ENCODE measurements around the gene ESPNL.
A peak's percentile ranks its signal among the peaks of the same experiment; 100 is the strongest.

ESPNL gene

DNA sequence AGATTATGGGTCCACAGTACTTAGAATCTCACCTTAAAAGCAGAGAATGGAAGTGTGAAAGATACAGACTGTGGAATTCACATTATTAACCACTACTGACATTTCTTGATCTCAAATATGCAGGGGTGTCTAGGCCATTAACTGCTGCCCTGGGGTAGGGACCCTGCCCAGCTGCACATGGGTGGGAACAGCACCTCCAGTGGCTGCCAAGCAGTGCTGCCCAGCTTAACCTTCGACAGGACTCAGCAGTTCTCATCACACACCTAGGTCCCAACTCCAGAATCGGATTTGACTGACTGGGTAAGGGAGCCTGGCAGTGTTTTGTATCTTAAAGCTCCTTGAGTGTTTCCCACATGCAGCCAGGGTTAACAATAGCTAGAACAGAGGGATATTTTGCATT, 73.6 kb downstream of the ESPNL start:
- peak; percentile 12 for DNase-seq

DNA sequence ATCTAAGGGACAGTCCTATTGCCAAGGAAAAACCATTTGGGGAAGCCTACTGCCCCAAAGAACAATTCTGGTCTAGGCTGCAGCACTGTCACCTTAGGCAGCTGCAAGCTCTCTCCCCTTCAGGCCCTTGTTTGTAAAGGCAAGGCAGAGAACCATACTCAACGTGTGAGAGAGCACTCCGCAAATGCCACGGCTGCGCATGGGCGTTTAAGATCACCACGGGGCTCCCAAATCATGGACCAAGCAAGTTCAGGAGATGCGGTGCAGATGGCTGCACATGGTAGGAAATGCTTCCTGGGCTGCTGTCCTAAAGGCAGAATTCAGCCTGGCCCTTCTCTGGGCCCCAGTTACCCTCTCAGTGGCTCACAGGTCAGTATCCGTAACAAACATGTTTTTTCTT, 74.2 kb downstream of the ESPNL start:
- DNase-seq = no peak

DNA sequence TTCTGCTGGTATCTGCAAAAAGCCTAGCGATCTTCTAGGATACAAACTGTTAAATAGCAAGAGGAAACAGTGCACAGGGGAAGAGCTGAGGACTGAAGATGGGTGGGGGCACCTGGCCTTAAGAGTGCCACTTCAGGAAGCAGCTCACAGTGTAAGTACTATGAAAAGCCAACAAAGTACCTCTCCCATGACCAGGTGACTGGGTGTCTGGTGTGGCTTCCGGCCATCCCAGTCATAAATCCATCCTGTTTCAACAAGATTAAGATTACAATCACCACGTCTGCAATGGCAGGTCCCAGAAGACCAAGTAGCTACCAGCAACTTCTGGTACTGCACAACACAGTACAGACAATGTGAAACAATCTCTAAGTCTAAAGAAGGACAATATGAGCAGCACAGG, 74.6 kb downstream of the ESPNL start:
- peak; percentile 96 for DNase-seq

DNA sequence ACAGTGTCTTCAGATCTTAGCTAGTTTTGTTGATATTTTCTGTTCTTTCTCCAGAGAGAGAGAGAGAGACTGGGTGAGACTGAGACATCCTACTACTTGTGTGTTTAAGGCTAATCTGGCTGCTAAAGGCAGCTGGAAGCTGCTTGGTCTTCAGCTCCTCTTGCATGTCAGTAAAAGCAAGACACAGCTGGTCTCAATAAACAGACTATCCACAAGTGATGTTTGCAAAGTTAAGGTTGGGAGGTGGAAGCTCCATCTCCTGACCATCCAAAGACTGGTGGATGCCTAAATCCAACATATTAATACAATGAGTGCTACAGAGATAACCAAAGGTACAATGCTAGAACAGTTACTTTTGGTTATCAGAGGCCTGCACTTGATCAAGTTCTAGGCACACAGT, 76.5 kb downstream of the ESPNL start:
- DNase-seq = peak; percentile 19

DNA sequence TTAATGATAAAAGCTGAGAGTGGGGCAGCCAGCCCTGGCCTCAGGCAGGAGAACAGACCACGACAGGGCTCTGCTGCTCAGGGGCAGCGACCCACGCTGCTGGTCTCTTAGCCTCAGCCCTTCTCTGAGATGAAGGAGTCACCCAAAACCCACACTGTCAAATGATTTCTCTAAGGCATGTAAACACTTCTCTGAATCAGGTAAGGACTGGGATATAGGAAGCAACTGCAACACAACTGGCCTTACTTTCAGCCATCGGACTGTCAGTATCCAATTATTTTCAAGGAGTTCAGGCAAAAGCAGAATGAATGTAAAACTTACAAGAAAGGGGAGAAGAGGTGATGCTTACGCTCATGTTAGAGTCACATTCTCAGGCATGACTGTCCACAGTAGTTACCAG, 80.4 kb downstream of the ESPNL start:
- no peak for DNase-seq

DNA sequence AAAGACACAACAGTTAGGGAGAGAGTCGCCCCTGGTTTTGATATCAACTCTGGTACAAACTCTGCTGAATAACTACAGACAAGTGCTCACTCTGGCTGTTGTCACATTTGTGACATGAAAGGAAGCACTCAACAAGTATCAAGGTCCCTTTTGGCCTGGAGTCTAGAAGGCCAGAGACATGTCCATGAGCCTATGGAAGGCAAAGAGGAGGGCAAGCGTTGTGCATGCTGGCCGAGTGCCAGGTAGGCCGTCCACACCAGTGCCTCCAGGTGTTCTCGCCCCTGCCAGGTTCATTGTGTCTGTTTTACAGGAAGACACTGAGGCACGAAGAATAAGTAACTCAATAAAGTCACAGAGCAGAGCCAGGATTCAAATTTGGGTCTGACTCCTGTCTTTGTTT, 82.2 kb downstream of the ESPNL start:
- DNase-seq = peak; percentile 29
